GM18517 (cell line): ENCODE measurements around the gene RTN4RL1.

Source experiments
- ATAC-seq: cut with Tn5 transposase; IDR thresholded peaks from one replicate; pipeline ENCODE4 v1.9.1; 2021; ENCODE audit warnings: mild to moderate bottlenecking, moderate library complexity; ENCODE audit not compliant: unreplicated experiment

The RTN4RL1 gene

DNA sequence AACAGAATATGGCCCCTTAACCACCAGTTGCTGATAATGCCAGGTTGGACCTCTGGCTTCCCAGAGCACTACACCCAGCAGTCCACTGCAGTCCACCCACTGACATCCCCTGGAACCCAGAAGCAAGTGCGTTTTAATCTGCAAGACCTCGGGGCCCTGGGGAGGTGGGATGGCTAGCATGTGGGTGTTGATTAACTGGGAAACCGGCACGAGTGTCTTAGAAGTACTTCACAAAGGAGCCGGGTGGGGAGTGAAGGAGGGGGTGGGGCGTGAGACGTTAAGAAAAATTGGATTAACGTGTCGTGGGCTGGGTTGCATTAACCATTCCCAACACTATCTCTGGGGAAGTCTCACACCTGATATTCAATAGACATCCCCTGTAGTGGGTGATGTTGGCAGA, 23.7 kb upstream of the RTN4RL1 start:
- ATAC-seq: no peak

DNA sequence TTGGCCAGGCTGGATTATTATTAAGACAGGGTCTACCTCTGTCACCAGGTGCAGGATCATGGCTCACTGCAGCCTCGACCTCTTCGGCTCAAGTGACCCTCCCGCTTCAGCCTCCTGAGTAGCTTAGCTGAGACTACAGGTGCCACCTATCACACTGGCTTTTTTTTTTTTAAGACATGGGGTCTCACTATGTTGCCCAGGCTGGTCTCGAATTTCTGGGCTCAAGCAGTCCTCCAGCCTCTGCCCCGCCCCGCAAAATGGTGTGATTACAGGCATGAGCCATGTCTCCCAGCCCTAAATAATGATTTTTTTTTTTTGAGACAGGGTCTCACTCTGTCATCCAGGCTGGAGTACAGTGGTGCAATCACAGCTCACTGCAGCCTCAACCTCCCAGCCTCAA, 22.5 kb upstream of the RTN4RL1 start:
- ATAC-seq: no peak

DNA sequence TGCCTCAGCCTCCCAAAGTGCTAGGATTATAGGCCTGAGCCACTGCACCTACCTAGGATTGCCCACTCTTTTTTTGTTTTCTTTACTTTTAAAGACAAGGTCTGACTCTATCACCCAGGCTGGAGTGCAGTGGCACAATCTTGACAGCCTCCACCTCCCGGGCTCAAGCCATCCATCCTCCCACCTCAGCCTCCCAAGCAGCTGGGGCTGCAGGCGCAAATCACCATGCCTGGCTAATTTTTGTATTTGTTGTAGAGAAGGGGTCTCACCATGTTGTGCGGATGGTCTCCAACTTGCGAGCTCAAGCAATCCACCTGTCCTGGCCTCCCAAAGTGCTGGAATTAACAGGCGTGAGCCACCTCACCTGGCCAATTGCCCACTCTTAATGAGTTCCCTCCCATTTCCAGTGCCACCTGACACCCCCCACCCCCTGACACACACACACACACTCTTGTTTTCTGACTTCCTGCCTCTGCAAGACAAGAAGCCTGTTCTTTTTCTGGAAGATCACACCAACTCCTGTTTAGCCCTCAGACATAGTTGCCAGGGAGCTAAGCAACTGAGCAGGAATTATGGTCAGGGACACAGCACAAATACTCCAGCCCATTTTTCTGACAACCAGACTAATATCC, 19.2 kb upstream of the RTN4RL1 start:
- ATAC-seq: no peak

DNA sequence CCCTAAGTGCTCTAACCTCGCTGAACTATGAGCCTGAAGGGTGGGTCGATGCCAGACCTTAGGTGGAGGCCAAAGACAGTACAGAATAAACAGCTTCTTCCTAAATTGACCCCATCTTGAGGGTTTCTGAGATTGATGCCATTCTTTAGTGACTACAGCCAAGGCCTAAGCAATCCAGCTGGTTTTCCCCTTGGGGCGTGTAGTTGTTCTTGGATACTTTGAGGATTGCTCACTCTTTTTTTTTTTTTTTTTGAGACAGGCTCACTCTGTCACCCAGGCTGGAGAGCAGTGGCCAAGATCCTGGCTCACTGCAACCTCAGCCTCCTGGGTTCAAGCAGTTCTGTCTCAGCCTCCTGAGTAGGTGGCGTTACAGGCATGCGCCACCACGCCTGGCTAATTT, 18.7 kb upstream of the RTN4RL1 start:
- ATAC-seq: no peak

DNA sequence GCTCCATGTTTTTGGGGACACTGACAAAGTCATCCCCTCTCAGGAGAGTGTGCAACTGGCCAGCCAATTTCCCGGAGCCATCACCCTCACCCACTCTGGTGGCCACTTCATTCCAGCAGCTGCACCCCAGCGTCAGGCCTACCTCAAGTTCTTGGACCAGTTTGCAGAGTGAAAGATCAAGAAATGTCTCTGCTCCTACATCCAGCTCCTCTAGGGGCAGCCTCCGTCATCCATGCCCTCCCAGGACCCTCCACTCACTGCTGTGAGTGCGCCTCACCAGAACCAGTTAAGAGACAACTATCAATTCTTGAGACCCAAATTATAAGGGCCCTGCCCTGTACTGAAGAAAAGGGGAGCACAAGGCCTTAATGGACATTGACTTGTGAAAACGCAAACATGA, 17.8 kb upstream of the RTN4RL1 start:
- ATAC-seq: no peak

DNA sequence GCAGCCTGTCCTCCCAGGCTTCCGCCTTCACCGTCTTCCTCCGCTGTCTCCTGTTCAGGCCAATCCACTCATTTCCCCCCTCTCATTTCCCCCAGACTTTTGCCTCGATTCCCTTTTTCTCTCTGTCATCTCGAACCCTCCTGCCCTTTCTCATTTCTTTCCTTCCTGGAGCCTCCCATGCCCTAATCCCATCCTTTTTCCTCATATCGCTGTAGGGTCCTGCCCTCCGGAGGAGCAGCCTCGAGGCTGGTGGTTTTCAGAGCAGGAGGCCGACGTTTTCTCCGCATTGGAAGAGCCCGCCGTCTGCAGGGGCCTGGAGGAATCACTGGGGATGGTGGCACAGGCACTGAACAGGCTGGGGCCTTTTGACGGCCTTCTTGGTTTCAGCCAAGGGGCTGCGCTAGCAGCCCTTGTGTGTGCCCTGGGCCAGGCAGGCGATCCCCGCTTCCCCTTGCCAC, 17.3 kb upstream of the RTN4RL1 start:
- no peak for ATAC-seq

DNA sequence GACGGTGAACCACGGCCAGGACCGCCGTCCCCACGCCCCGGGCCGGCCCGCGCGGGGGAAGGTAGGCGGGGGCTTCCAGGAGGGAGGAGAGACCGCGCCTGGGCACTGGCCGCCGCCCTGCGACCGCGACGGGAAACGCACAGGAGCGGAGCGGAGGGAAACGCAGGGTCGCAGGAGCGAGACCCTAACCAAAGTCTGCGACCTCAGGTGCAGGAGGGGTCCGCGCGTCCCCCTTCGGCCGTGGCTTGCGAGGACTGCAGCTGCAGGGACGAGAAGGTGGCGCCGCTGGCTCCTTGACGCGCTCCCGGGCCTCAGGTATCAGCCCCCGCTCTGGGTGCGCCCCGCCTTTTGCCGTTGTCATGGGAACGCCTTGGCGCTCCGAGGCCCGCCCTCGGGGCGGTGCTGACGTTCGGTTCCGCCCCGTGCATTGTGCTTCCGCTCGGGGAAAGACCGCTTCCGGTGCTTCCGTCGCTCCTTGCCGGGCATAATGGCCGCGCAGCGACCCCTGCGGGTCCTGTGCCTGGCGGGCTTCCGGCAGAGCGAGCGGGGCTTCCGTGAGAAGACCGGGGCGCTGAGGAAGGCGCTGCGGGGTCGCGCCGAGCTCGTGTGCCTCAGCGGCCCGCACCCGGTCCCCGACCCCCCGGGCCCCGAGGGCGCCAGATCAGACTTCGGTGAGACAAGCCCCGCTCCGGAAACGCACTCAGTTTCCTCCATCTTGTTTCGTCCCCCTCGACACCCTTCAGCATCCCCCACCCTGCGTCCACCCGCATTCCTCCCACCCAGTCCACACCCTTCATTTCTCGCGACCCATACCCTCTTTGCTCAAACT, 16.6 kb upstream of the RTN4RL1 start, which contains the start of gene OVCA2:
Gene OVCA2, plus strand, starts transcription at position 462 of the 829 bp plus-strand sequence. Its CDS starts 26 bp downstream, at position 488.
- peak; percentile 80 for ATAC-seq

DNA sequence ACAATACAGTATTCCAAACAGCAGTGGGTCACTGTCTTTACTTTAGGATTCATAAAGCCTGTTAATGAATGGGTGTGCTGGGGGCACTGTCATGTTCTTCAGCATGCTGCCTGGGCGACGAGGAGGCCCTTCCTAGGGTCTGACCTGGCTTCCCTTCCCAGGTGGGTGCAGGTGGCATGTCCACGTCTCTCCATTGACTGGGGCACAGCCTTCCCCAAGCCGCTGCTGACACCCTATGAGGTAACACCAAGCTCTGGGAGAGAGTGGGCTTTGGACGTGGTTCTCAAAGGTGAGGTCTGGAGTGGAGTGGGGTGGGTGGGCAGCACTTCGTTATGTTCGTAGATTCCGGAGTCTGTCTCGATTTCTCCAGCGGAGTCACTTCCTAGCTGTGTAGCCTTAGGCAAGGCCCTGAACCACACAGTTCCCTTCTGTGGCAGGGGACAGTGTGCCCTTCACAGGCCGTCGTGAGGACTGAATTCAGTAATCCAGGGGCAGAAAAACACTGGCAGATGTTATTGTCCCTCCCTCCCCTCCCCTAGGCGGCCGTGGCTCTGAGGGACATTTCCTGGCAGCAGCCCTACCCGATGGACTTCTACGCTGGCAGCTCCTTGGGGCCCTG, 15.9 kb upstream of the RTN4RL1 start:
- ATAC-seq: no peak

DNA sequence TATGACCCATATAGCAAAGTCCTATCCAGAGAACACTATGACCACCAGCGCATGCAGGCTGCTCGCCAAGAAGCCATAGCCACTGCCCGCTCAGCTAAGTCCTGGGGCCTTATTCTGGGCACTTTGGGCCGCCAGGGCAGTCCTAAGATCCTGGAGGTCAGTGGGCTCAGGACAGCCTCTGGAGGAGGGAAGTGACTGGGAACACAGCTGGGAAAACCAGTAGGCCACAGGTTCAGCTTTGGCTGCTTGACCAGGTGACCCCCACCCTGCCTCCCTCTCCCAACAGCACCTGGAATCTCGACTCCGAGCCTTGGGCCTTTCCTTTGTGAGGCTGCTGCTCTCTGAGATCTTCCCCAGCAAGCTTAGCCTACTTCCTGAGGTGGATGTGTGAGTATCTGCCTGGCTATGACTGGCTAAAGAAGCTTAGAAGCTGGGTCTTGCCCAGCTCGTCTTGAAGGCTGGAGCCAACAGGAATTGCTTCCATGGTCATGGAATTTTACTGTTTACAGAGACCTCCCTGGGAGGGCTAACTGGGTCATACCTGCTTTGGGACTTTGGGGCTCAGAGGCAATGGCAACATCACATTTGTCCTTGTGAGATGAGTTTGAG, 15.2 kb upstream of the RTN4RL1 start:
- no peak for ATAC-seq

DNA sequence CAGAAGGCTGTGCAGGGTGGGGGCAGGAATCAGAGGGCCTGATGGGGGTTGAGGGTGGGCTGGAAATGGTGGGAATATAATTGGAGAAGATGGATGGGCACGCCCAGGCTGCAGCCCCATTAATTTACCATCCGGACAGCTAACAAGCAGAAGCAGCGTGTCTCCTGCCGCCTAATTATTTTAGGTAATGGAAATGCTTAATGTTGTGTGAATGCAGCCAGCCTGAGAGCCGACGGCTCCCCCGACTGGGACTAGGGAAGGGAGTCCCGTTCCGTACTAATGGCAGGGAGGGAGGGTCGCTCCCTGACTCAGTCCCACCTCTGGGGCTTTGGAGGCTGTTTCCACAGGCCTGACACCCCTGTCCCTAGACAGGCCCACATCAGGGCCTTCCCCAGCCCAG, 12.0 kb upstream of the RTN4RL1 start:
- no peak for ATAC-seq

DNA sequence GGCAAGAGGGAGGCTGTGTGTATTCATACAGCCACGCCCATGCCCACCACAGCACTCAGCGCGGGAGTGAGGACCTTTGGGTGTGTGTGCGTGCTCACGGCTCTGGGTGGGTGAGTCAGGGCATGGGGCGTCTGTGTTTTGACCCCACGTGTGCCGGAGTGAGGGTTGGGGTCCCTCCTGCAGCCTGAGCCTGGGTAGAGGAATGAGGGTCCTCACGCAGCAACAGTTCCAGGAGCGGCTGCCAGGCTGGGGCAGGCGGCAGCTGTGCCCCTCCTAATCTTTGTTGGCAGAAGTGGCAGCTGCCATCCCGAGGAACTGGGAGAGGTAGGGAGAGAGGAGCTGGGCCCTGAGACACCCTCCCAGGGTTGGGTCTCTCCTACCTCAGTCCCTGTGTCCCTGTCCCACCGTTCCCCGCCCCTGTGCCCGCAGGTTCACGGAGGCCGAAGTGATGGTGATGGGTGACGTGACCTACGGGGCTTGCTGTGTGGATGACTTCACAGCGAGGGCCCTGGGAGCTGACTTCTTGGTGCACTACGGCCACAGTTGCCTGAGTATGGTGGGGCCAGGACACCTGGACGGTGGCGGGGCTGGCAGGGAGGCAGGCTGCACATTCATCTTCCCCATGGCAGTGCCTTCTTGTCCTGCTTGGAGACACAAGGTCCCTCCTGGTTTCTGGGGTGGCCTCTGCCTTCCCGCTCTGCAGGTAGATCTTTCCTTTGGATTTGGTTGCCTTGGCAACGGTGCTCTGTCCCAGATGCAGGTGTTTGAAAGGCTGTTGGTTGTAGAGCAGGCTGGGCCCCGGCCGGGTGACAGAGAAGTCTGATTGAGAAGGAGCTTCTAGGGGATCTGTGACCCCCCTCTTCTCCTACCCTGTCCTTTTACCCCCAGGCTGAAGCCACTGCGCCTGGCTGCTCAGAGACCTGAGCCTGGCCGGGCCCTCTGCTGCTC, 10.7 kb upstream of the RTN4RL1 start:
- ATAC-seq: no peak

DNA sequence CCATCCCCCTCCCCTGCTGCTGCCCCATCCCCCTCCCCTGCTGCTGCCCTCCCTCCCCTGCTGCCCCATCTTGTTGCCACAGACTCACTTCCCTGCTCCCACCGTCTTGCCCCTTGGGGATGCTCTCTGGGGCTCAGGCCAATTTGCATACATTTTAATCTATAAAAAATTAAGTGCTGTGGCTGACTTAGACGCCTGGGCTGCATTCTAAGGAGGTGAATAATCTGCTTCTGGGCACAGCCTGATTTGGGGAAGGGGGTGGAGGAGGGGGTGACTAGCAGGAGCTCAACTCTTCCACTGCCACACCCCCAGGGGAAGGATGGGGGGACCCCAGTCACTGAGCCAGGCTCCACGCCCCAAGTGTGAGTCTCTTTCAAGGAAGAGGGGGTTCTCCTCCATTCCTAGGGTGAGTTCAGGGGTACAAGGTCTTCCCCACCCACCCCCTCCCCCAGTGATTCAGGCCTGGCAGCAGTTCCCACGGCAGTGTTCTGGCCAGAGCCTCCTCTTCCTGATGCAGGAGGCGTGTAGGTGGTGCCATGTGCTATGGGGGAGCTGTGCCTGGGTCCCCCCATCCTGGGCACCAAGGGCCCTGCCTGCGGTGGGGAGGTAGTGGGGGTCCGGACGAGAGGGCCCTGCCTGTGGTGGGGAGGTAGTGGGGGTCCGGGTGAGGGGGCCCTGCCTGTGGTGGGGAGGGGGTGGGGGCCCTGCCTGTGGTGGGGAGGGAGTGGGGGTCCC, 9.8 kb upstream of the RTN4RL1 start:
- no peak for ATAC-seq

DNA sequence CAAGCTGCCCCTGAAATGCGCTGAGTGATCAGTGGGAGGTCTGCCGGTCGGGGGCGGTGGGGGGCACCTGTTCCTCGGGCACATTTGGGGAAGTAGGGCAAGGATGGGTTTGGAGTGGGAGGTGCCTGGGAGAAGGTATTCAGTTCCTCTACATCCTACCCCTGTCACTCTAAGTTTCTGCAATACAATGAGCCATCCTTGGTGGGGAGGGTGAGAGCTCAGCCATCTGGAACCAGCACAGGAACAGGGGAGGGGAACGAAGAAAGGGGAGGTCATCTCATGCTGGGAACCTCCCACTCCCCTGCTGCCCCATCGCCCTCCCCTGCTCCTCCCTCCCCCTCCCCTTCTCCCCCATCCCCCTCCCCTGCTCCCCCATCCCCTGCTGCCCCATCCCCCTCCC, 9.0 kb upstream of the RTN4RL1 start:
- ATAC-seq: no peak

DNA sequence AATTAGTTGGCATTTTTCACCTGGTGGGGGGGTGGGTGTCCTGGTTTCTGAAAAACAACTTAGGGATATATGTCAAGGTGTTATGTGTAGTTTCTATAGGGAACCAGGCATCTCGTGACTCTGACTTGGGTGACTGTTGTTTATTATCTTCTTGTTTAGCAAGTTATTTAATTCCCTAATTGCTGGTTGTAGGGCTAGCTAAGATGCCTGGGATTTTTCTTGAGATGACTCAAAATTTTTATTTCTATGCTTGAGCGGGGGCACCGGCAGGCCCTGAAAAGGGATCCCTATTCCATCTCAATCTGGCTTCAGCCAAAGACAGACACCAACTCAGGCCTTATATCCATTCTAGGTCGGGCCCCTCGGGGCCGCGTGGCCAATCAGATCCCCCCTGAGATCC, 8.0 kb upstream of the RTN4RL1 start:
- ATAC-seq: no peak

DNA sequence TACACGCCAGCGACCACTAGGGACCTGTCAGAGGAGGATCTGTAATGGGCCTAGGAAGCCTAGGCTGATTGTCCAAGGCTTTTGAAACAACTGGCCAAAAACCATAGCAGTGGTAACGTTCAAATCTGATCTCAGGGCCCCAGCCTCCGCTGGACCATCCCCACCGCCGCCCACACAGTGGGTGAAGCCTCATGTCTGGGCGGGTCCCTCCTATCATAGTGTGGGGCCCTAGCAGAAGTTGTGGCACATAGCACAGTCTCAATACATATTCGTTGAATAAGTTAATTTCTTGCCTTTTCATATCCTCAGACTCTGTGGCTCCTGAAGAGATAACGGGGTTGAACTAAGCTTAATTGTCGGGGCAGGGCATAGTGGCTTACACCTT, 5.6 kb upstream of the RTN4RL1 start:
- ATAC-seq: peak; percentile 17

DNA sequence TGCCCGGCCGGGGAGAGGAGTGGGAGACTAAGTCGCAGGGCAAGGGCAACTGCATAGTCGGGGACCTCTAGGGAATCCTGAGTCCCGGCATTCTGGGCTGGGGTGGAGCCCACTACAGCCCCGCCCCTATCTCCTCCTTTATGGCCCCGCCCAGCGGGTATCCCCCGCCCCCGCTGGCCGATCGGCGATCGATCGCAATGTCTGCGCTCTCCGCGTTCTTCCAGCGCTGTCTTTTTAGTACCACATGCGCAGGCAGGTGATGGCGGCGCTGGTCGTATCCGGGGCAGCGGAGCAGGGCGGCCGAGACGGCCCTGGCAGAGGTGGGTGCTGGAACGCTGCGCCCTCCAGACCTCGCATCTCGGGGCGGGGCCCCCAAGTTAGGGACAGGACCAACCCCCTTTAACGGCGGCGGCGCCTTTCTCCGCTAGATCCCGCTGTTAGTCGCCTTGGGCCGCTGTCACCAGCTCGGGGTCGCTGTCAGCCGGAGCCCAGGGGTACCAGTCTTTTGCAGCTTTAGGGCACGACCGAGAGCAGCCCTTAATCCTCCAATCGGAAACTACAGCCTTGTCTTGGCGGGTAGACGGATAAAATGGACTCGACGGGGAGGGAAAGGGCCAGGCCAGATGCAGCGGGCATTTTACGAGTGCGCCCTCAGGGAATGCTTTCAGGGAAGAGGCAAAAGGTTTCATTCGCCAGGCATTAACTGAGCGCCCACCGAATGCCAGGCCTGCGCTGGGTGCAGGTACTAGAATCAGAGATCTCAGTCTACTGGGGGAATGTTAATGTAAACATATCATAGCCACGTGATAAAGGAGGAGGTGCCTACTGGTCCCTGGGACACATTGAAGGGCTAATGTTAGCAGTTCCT, 5.0 kb upstream of the RTN4RL1 start, which contains the start of gene DPH1:
Gene DPH1, plus strand, starts transcription at position 243 of the 868 bp plus-strand sequence. Its CDS starts 17 bp downstream, at position 260.
- ATAC-seq: peak; percentile 74

DNA sequence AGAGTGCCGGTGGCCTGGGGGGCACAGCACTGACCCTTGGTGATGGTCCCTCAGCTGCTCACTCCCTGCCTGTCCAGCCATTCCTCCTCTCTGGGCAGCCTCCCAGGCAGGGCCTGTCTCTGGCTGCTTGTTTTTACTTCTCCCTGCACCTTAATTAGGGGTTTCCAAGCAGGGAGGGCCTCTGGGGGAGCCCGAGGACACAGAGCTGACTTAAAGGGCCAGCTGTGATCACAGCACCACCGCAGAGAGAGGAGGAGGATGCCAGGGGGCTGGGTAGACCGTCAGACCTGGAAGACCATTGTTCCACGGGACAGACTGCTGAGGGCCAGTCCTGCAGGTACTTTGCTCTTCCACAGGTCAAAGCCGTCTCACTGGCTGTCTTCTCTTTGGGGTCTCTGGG, 3.6 kb upstream of the RTN4RL1 start:
- no peak for ATAC-seq

DNA sequence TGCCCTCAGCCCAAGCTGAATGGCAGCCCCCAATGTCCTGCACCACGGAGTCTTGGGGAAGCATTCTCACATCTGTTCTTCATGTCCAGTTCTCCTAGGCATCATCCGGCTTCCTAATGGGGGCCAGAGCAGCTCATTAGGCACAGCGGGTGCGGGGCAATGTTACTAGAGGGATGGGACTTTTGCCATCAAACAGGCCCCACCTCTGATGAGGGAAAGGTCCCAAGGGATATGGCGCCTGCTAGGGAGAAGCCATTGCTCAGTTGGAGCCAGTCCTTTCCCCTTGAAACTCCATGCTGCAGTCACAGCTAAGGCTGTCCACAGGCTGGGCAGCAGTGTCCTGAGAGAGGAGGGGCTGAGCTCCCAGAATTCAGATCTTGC, 3.1 kb upstream of the RTN4RL1 start:
- no peak for ATAC-seq
